ENCODE results near the gene PCLAF.

DNA sequence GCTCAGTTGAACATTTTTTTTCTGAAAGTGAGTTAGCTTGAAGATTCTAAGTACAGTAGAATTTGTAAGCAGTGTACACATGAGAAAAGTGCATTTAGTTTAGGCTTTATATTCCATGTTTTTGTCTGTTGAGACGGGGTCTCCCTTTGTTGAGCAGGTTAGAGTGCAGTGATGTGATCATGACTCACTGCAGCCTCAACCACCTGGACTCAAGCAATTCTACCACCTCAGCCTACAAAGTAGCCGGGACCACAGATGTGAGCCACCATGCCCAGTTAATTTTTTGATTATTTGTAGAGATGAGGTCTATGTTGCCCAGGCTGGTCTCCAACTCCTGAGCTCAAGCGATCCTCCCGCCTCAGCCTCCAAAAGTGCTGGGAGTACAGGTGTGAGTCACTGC is 20.0 kb downstream of the PCLAF start:
- TF ChIP-seq, protein P1, sequence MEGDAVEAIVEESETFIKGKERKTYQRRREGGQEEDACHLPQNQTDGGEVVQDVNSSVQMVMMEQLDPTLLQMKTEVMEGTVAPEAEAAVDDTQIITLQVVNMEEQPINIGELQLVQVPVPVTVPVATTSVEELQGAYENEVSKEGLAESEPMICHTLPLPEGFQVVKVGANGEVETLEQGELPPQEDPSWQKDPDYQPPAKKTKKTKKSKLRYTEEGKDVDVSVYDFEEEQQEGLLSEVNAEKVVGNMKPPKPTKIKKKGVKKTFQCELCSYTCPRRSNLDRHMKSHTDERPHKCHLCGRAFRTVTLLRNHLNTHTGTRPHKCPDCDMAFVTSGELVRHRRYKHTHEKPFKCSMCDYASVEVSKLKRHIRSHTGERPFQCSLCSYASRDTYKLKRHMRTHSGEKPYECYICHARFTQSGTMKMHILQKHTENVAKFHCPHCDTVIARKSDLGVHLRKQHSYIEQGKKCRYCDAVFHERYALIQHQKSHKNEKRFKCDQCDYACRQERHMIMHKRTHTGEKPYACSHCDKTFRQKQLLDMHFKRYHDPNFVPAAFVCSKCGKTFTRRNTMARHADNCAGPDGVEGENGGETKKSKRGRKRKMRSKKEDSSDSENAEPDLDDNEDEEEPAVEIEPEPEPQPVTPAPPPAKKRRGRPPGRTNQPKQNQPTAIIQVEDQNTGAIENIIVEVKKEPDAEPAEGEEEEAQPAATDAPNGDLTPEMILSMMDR (conservative IDR thresholded peaks at IDR 0.05 in 1 of 2, IDR thresholded peaks at IDR 0.05 in 1 of 2; ENCODE audit: extremely low read depth in 1 of 2, insufficient read depth in 1 of 2, low read depth in 1 of 2, low read length in 2 of 2), result no peak
- no peak for TF ChIP-seq EZH2 (IDR thresholded peaks at IDR 0.05; ENCODE audit: borderline replicate concordance, low read length)

All from mammary epithelial cell (primary cell).